Panc1 (cell line): ENCODE measurements around the gene ADARB2.

ENCODE experiments used
- CTCF ChIP-seq: fragments of 450-650 bp; IDR thresholded peaks from 2 replicates; pipeline ENCODE4 v1.5.1; 2017; ENCODE audit warnings: mild to moderate bottlenecking
- REST ChIP-seq, 2 experiments: IDR thresholded peaks; 2 replicates each; pipeline ENCODE4 v1.6.1; 2011 to 2012; ENCODE audit warnings: low read depth in 2 of 2, control low read depth in 1 of 2, low read length in 1 of 2, mild to moderate bottlenecking in 1 of 2, moderate library complexity in 1 of 2; ENCODE audit not compliant: insufficient read depth in 1 of 2

GRCh38 chr10:1657479-1657878 lies 79.8 kb downstream of the ADARB2 start:
- no peak for TF ChIP-seq CTCF
- no peak for TF ChIP-seq REST (IDR thresholded peaks at IDR 0.05; ENCODE audit: insufficient read depth in 1 of 2, low read depth in 2 of 2, low read length in 1 of 2)
